Hematopoietic multipotent progenitor cell treated with erythropoietin and hydrocortisone succinate and interleukin-3 and kit ligand, for 17 days (in vitro differentiated cells): ENCODE data around the gene DCAF11.

Experiments
- DNase-seq: peaks from one replicate; pipeline ENCODE4 v3.0.0-alpha.2; 2015; ENCODE audit warnings: low spot score

DCAF11 gene

DNA sequence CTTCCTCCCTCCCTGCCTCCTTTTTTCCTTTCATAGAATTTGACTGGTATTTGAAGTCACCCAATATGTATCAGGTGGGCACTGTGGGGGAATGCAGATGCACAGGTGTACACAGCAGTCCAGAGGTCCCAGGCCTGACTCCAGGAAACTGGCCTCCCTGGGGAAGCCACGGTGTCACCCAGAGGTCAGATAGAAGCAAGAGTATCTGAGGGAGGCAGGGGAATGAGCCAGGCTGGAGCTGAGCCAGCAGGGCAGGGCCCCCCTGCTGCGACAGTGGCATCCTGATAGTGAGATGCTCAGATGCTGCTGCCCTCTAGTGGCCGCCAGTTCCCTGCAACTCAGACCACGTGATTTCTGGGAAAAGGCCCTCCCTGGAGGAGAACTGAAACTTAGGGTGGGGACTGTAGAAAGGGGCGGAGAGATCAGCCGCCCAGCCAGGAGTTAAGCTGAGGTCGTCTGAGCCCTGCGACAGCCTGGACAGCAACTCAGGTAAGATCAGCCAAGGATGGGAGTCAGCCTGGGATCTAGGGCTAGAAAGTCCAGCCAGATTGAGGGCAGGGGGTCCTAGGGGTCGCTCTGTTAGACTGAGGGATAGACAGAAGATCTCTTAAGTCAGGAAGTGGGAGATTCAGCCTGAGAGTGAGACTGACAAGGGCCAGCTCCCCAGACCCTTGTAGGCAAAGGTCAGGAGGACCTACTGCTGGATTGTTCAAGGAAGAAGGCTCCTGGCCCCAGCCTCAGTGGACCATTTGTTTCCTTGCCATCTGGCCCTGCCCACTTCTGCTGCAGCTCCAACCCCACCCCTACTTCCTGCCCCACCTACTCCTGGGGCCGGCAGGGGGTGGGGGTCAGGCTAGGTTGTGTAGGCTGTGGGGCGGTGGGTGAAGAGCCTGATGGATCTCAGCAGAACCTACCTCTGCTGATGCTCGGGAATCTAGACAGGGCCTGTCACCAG, 46.5 kb downstream of the DCAF11 start, which contains the start of gene IRF9:
Gene IRF9, plus strand, starts transcription at position 416 of the 955 bp plus-strand sequence. CDS start 880 bp downstream, outside the sequence.
- DNase-seq: peak; percentile 100

DNA sequence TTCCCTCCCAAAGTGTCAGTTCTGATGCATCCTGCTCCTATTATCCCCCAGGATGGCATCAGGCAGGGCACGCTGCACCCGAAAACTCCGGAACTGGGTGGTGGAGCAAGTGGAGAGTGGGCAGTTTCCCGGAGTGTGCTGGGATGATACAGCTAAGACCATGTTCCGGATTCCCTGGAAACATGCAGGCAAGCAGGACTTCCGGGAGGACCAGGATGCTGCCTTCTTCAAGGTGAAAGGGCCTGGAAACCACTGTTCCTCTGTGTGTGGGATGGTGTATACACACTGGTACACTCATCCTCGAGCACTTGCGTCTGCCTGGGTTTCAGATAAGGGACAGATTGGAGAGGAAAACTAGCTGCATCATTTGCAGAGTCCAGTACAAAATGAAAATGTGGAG, 47.5 kb downstream of the DCAF11 start:
- DNase-seq: peak; percentile 54

DNA sequence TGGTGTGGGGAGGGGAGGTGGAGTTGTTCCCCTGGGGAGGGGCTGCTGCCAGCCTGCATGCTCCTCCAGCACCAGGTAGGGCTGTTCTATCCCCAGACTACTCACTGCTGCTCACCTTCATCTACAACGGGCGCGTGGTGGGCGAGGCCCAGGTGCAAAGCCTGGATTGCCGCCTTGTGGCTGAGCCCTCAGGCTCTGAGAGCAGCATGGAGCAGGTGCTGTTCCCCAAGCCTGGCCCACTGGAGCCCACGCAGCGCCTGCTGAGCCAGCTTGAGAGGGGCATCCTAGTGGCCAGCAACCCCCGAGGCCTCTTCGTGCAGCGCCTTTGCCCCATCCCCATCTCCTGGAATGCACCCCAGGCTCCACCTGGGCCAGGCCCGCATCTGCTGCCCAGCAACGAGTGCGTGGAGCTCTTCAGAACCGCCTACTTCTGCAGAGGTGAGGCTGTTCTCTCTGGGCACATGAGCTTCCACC, 50.0 kb downstream of the DCAF11 start:
- DNase-seq: no peak

DNA sequence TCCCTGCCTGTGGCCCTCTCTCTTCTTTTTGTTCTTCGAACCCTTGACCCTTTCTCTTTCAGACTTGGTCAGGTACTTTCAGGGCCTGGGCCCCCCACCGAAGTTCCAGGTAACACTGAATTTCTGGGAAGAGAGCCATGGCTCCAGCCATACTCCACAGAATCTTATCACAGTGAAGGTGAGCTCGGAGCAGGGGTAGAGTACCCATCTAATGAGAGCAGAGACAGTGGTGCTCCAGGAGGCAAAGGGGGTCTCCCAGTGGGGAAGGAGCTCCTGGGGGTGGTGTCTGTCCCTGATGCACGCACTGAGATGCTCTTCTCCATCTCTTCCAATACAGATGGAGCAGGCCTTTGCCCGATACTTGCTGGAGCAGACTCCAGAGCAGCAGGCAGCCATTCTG, 51.2 kb downstream of the DCAF11 start:
- no peak for DNase-seq

DNA sequence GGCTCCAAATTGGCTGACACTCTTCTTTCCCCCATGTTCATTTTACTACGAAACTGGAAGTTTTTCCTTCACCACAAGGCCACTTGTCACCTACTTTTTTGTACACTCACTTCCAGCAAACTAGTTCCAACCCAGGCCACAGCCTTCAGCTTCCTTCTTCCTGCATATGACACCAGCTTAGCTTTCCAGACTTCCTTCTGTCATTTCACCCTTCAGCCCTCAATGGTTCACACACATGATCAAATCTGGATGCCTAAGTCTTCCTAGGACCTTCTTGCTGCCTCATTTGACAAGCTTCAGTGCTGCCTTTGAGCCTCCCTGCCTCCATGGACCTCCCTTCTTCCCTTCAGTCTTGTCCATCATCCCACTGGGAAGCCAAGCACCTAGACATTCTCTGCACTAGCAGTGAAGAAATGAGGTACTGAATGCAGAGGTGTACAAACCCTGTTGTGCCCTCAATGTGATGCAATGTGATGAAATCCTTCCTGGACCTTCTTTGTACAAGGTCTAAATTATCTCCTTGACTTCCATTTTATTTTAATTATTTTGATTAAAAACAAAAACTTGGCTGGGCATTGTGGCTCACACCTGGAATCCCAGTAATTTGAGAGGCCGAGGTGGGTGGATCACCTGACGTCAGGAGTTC, 53.0 kb downstream of the DCAF11 start:
- peak; percentile 22 for DNase-seq

DNA sequence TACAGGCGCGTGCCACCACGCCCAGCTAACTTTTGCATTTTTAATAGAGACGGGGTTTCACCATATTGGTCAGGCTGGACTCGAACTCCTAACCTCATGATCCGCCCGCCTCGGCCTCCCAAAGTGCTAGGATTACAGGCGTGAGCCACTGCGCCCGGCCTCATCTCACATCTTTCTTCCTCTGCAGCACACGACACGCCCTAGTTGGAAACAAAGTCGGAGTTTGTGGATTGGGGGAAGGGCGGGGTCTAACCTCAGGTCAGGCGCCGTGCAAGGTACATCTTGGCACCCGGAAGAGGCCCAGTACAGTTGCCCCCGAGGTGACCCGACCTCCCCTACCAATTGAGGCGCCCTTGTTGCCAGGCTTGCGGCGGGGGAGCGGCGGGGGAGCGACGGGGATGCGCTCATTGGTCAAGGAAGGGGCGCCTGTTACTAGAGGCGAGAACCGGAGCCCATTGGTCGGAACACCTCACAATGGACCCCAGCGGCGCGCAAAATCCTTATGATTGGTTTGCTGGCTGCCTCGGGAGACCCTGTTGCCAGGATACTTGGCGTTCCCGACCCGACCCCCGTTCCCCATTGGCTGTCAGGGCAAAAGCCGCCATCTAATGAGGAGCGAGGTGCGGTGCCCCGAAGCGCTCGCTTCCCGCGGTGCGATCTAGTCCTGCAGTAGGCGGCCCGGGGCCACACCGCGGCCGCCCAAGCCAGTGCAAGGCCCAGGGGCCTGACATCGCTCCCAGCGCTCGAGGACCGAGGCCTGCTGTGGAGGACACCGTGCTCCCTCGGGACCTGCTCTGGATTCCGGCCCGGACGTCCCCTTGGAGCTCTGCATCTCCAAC, 57.1 kb downstream of the DCAF11 start, which contains the start of gene REC8:
Gene REC8, plus strand, starts transcription at position 659 of the 839 bp plus-strand sequence. CDS start 473 bp downstream, outside the sequence.
- DNase-seq: peak; percentile 25

DNA sequence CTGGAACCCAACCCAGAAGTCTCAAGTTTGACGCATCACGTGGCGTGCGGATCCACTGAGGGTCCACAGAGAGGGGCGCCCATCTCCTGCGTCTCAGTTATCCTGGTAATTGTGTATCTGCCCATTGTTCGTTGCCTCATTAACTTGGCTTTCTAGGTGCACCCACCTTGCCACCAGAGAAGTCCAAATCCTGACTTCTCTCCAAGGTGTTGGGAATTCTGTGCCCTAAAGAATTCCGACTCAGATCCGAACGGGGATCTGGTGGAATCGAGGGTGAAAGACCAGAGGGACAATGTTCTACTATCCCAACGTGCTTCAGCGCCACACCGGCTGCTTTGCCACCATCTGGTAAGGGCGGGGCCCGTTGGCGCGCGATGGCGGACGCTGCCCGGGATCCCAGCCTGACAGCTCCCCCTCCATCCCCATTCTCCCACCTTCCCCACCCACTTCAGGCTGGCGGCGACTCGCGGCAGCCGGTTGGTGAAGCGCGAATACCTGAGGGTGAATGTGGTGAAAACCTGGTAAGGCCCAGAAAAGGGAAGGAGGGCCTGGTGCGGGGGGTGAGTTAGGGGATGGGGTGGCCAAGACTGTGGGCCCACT, 57.8 kb downstream of the DCAF11 start:
- no peak for DNase-seq

DNA sequence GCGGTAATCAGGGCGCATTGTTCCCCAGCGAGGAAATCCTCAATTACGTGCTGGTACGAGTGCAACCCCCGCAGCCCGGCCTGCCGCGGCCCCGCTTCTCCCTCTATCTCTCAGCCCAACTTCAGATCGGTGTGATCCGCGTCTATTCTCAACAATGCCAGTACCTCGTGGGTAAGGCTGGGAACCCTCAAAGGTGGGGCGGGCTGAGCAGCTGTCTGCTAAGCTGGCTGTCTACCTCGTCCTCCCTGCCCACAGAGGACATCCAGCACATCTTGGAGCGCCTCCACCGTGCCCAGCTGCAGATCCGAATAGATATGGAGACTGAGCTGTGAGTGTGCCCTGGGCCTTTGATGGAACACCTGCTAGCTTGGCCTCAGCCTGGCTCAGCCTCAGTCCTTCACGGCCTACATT, 58.3 kb downstream of the DCAF11 start:
- no peak for DNase-seq
